HG03469 (cell line): Measurements from ENCODE around the gene KCNQ1OT1.
"Not testable (repeated sequence)": the region's sequence is repeated elsewhere in the genome, so short reads cannot be mapped to it uniquely, and the experiment has no call there.

ENCODE experiments used
- ATAC-seq: cut with Tn5 transposase; IDR thresholded peaks from one replicate; pipeline ENCODE4 v1.9.1; 2021; ENCODE audit warnings: mild to moderate bottlenecking, moderate library complexity, moderate number of reproducible peaks; ENCODE audit not compliant: unreplicated experiment

Gene KCNQ1OT1

DNA sequence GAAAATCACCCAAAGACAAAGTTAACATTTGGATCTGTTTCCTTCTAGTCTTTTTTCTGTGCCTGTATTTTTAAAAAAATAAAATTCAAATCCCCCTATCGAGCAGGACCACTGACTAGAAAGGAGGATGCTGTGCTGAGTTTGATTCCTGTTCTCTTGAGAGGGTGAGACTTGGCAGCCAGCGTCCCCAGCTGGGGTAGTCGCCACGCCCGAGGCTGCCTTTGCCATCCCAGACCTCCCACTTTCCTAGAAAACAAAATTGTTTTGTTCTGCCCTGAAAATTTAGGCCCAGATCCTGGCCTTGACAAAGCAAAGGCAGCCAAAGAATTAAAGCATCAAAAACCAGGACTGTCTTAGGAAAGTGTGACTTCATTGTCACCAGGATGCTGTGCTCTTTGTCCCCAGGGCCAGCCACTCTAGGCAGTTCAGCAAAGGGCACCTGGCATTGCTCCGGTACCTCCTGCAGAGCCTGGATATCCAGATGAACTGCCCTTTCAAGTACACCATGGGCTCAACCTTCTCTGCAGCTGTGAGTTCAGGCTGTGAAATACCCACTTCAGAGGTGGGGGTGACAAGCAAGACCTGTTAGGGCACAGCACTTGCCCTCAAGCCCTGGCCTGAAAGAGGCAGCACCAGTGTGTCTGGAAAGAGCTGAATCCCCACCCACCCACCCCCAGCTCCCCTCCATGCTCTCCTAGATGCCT lies 44.6 kb downstream of the KCNQ1OT1 start:
- no peak for ATAC-seq

DNA sequence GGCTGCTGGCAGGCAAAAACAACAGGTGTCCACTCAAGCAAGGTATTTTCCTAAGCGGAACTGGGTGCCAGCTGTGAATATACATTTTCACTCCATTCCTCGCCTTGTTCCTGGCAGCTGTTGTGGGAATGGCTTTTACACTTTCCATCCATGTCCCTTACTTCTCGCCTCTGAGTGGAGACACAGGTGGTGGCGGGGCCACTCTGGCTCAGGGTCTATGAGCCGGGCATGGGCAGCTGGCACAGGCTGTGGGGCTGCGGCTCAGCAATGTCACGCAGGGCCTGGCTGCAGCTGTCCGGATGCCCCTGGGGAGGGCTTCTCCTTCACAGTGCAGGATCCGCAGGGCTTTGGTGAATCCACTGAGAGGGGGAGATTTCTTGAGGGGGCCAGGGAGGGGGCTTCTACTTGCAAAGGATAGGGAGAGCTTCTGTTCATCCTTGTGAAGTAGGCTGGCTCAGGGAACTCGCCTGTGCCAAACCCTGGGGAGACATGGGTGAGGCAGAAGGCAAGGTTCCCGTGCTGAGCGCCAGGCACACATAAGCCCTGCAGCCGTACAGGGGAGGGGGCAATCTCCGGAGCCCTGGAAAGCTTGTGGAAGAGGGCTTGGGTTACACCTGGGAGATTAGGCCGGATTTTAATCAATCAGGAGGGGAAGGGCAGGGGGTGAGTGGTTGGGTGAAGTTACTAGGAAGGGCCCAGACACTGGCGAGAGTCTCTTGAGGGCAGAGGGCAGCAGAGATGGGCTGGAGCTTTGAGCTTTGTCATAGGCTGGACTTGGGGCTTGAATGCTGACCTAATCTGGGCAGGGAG lies 45.7 kb downstream of the KCNQ1OT1 start:
- ATAC-seq, result no peak

DNA sequence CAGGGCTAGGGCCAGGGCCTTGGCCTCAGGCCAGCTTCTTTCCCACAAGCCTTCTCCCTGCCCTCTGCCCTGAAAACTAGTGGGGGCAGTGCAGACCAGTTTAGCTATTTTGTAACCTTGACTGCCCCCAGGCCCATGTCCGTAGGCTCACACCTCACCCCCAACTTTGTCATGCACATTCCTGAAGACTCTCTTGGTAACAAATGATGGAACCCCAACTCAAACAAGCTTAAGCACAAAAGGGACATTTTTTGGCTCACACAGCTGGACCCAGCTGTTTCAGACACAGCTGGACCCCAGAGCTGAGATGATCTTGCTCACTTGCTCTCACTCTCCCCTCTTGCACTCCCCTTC lies 46.6 kb downstream of the KCNQ1OT1 start:
- no peak for ATAC-seq

DNA sequence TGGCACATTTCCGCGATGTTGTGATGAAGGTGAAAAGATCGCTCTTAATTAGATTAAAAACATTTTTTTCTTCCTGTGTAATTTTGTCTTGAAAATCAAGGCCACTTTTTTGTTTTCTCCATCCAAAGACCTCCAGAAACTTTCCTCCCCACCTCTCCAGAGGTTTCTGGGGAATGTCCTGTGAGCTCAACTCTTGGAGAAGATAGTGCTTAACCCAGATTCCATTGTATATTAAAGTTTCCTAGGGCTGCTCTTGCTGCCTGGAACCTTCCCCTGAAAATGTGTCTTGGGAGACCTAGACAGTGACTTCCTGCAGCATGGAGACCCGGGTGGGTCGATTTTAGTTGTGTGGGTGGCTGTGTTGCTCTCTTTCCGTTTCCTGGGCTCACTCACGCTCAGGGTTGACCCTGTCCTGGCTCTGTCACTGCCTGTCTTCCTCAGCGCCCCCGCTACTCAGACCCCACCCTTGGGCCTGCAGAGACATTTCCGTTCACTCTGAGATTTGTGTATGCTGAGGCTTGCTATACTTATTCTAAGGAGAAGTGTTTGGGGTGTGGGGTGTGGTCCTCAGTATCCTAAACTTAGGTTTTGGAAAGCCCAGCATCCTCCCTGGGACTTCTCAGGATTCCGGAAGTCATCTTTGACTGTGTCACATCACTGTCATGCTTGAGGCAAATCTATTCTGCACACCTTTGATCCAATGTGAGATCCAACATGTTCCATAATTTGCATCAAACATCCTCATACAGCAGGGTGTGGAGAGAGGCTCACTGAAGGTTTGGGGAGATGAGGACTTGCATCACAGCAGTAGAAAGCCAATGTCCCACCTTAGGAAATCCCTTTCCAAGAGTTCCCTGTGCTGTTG lies 47.2 kb downstream of the KCNQ1OT1 start:
- ATAC-seq, result no peak

- ATAC-seq, result no peak
Measured at GRCh38 chr11:2651826-2652271, 47.9 kb downstream of the KCNQ1OT1 start.

DNA sequence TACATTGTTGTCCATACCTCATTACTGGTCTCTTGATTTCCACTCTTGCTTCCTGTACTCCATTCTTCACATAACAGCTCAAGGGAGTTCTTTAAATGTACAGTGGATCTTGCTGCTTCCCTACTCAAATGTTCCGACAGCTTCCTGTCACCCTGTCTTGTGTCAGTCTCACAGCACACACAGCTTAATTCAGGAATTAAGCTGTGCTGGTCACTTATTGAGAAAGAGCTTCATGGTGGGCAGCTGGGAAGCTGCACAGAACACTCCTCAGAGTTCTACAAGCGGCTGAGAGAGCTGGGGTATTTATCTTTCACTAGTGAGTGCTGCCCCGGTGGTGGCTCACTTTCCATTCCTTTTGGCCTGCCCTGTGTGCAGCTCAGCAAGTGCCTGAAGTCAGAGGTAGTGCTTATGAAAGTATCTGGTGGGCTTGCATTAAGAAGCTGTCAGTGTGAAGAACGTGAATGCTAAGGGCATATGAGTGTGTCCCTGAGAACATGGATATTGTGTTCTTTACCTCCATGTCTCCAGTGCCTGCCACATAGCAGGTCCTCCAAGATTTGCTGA lies 48.7 kb downstream of the KCNQ1OT1 start:
- ATAC-seq, result no peak

- no peak for ATAC-seq
Measured at GRCh38 chr11:2650343-2650867, 49.4 kb downstream of the KCNQ1OT1 start.

DNA sequence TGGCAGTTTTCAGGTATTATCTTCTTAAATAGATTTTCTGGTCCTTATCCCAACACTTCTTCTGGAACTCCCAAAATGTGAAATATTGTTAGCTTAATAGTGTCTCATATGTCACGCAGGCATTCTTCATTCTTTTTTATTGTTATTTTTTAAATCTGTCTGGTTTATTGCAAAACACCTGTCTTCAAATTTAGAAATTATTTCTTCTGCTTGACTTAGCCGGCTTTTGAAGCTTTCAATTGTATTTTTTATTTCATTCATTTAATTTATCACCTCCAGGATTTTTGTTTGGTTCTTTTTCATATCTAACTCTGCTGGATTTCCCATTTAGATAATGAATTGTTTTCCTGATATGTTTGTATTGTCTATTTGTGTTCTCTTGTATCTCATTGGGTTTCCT lies 49.9 kb downstream of the KCNQ1OT1 start:
- no peak for ATAC-seq

GRCh38 chr11:2649400-2649799 lies 50.4 kb downstream of the KCNQ1OT1 start:
- no peak for ATAC-seq

DNA sequence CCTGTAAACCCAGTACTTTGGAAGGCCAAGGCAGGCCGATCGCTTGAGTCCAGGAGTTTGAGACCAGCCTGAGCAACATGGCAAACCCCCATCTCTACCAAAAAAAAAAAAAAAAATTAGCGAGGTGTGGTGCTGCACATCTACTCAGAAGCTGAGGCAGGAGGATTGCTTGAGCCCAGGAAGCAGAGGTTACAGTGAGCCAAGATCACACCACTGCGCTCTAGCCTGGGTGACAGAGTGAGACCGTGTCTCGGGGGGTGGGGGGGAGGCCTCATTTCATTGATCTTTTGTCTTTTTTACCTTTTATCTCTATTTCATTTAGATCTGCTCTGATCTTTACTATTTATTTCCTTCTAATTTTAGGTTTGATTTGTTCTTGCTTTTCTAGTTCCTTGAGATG lies 51.8 kb downstream of the KCNQ1OT1 start:
- ATAC-seq, result no peak

DNA sequence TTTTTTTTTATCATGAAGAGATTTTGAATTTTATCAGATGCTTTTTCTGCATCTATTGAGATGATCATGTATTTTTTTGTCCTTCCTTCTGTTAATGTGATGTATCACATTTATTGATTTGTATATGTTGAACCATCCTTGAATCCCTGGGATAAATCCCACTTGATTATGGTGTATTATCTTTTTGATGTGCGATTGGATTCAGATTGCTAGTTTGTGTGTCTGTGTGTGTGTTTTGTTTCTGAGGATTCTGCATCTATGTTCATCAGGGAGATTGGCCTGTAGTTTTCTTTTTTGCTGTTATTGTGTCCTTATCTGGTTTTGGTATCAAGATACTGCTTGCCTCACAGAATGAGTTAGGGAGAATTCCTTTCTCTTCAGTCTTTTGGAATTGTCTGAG lies 52.6 kb downstream of the KCNQ1OT1 start:
- ATAC-seq, result no peak

- ATAC-seq, result no peak
Measured at GRCh38 chr11:2645779-2646118, 54.0 kb downstream of the KCNQ1OT1 start.

GRCh38 chr11:2644844-2645778 lies 54.7 kb downstream of the KCNQ1OT1 start:
- ATAC-seq, result no peak

GRCh38 chr11:2643746-2644145 lies 56.0 kb downstream of the KCNQ1OT1 start:
- ATAC-seq, result no peak

DNA sequence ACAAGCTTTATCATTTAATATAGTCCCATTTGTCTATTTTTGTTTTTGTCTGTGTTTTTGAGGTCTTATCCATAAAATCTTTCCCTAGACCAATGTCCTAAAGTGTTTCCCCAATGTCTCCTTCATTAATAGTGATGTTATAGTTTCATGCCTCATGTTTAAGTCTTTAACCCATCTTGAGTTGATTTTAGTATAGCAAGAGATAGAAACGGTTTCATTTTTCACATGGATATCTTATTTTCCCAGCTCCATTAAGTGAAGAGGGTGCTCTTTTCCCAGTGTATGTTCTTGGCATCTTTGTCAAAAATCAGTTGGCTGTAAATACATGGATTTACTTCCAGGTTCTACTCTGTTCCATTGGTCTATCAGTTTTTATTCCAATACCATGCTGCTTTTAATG lies 58.2 kb downstream of the KCNQ1OT1 start:
- no peak for ATAC-seq

DNA sequence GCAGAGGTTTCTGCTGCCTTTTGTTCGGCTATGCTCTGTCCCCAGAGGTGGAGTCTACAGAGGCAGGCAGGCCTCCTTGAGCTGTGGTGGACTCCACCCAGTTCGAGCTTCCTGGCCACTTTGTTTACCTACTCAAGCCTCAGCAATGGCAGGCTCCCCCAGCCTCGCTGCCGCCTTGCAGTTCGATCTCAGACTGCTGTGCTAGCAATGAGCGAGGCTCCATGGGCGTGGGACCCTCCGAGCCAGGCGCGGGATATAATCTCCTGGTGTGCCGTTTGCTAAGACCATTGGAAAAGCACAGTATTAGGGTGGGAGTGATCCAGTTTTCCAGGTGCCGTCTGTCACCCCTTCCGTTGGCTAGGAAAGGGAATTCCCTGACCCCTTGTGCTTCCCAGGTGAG lies 60.0 kb downstream of the KCNQ1OT1 start:
- not testable (repeated sequence) for ATAC-seq

- ATAC-seq, result no peak
Measured at GRCh38 chr11:2631161-2631560, 68.6 kb downstream of the KCNQ1OT1 start.

DNA sequence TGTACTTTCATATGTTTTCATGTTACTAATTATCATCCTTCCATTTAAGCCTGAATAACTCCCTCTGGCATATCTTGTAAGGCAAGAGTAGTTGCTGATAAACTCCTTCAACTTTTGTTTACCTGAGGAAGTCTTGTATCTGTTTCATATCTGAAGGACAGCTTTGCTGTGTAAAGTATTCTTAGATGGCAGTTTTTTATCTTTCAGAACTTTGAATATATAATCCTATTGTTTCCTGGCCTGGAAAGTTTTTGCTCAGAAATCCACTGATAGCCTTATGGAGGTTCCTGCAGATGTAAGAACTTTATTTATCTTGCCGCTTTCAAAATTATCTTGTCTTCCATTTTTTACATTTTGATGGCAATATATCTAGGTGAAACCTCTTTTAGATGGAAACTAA lies 69.1 kb downstream of the KCNQ1OT1 start:
- ATAC-seq, result no peak

DNA sequence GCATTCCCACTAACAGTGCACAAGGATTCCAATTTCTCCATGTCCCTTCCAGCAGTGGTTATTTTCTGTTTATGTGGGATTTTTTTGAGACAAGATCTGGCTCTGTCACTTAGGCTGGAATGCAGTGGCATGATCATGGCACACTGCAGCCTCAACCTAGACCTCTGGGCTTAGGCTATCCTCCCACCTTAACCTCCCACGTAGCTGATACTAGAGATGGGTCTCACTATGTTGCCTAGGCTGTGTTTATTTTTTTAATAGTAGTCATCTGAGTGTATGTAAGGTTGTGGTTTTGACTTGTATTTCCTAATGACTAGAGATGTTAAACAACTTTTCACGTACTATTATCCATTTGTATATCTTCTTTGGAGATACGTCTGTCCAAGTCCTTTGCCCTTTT lies 74.6 kb downstream of the KCNQ1OT1 start:
- ATAC-seq, result no peak

GRCh38 chr11:2621894-2622293 lies 77.9 kb downstream of the KCNQ1OT1 start:
- no peak for ATAC-seq
